Activated effector memory CD4-positive, alpha-beta T cell treated with Interleukin-2 at 50 U/mL for 16 hours (primary cell): ENCODE measurements around the gene TMEM200B.
A peak's percentile ranks its signal among the peaks of the same experiment; 100 is the strongest.
"Not testable (repeated sequence)": the region's sequence is repeated elsewhere in the genome, so short reads cannot be mapped to it uniquely, and the experiment has no call there.

ENCODE experiments used
- DNase-seq: peaks from one replicate; pipeline ENCODE4 v3.0.0-alpha.2; 2020

TMEM200B gene

DNA sequence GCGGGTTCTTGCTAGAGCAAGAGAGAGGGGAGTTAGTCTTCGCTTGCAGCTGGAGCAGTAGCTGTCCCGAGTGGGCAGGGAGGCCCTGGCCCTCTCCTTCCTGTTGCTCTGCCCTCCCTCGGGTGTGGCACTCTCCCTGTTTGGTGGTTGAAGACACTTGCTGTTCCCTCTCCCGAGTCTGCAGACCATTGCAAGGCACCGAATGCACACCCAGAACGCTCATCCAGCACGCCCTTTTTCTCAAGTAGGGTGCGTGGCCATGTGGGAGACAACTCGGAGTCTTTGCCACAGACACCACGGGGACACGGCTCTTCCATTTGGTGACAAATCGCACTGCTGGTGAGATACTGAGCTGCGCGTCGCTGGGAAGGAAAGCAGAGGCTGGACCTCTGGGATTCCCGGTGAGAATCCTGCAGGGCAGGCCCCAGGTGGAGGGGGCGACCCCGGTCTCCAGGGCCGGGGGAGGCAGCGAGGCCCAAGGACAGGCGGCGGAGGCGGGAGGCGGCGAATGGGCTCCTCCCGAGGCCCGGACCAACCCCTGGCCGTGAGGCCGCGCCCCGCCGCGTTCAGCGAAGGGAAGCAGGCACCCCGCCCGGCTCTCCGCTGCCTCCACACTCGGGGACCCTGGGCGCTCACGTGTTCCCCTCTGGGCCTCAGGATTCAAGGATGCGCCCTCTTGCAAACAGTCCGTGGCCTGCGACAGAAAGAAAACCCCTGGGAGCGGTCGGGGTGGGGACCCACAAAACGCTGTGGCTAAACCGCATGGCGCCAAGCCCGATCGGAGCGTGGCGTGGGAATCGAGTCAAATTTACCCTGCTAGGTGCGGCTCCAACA is 10.4 kb upstream of the TMEM200B start:
- no peak for DNase-seq

DNA sequence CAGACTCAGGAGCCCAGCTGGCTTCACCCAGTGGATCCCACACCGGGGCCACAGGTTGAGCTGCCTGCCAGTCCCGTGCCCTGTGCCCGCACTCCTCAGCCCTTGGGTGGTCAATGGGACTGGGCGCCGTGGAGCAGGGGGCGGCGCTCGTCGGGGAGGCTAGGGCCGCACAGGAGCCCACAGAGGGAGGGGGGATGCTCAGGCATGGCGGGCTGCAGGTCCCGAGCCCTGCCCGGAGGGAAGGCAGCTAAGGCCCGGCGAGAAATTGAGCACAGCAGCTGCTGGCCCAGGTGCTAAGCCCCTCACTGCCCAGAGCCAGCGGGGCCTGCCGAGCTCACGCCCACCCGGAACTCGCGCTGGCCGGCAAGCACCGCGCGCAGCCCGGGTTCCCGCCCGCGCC is 7.4 kb upstream of the TMEM200B start:
- DNase-seq = not testable (repeated sequence)

DNA sequence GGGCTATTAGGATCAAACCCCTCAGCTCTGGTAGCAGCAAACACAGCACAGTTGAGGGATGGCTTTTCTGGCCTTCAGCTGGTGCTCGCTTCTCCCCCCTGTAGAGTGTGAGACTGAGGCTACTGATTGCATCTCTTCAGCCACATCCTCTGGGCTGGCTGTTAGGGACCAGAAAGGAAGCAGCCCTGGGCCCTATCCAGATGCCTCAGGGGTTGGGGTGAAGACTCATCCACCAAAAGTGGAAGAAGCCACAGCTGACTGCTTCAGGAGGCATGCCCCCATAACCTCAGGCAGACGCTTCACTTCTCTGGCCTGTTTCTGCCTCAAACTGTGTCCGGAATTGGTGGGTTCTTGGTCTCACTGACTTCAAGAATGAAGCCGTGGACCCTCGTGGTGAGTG is 6.2 kb upstream of the TMEM200B start:
- no peak for DNase-seq

DNA sequence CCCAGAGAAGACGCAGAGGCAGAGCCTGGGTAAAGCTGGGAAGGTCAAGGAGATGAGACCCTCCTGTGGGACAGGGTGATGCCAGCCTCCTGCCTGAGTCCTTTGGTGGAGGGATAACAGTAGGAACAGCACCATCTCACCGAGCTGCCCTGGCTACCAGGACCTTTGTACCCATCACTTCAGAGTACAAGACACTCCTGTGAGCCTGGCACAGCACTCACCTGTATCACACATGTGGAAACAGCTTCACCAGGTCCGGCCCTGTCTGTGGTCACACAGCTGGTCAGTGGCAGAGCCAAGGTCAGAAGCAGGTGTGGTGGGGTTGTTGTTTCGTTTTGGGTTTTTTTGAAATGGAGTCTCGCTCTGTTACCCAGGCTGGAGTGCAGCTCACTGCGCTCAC is 5.0 kb upstream of the TMEM200B start:
- no peak for DNase-seq

DNA sequence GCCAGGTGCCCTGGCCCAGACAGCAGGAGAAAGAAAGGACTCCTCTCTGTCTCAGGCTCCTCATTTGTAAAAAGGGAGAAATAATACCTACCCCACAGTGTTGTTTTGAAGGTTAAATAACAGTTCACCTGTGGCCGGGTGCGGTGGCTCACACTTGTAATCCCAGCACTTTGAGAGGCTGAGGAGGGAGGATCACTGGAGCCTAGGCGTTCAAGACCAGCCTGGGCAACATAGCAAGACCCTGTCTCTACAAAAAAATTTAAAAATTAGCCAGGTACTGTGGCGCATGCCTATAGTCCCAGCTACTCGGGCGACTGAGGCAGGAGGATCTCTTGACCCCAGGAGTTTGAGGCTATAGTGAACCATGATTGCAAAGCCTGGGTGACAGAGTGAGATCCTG is 2.5 kb upstream of the TMEM200B start:
- no peak for DNase-seq

DNA sequence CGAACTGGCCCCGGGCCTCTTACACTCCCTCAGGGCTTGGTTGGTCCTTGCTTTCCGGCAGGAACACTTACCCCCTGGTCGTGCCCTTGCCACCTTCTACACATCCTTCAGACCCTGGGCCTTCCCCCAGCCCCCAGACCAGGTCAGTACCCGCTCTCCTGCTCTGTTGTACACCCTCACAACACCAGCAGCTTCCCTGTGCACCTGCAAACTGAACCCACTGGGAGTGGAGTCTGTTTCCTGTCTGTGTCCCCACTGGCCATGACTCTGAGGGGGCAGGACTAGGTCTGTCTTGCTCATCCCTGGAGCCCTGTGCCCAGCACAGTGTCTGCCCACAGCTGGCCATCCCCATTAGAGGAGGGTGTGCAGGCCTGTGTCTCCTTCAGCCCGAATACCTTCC is 2.1 kb upstream of the TMEM200B start:
- no peak for DNase-seq

DNA sequence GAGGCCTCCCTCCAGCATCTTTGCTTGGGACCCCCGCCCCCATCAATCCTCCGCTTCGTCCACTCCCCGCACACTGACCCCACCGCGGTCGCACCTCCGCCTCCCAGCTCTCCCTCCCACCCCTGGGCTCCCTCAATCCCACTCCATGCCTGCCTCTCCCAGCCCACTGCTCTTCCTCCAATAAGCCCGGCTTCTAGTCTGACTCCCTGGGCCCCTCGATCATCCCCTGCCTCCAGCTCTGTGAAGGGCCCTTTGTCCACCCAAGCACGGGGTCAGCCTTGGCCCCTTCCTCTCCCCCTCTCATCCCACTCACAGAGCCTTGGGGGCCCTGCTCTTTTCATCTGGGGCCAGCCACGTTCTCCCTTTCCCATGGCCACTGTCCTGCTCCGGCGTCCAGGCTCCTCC is 1.5 kb upstream of the TMEM200B start:
- DNase-seq = no peak

DNA sequence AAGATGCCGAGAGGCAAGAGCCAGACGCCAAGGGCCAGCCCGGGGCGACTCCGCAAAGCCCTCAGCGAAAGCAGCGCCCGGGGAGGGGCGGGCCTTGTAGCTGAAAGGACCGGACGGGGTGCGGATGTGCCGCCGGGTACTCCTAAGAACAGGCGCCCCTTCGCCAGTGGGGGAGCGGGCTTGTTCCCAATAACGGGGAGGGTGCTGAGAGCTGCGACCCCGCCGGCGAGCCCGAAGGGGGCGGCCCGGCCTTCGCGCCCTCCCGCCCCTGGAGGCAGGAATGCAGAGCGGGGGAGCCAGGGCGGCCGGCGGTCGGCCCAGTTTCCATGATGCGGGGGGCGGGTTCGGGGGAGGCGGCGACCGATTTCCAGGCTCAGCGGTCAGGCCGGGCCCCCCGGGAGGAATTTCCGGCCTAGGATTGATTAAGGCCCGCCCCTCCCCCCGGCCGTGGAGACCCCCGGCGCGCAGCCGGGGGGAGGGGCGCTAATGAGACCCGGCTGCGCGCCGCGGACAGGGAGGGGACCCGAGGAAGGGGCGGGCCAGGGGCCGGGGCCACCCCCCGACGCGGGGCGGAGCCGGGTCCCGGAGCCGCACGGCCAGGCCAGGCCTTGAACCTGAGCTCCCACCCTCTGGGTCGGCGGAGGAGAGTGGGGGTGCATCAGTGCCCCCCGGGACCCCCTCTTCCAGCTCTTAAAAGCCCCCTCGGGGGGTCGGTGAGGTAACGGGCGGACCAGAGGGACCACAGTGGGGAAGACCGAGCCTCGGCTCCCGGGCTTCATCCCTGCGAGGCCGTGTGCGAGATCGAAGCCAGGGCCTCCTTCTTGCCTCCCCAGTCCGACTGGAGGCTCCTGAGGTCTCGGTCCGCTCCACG is 898 bp upstream of the TMEM200B start:
- DNase-seq = peak; percentile 32

DNA sequence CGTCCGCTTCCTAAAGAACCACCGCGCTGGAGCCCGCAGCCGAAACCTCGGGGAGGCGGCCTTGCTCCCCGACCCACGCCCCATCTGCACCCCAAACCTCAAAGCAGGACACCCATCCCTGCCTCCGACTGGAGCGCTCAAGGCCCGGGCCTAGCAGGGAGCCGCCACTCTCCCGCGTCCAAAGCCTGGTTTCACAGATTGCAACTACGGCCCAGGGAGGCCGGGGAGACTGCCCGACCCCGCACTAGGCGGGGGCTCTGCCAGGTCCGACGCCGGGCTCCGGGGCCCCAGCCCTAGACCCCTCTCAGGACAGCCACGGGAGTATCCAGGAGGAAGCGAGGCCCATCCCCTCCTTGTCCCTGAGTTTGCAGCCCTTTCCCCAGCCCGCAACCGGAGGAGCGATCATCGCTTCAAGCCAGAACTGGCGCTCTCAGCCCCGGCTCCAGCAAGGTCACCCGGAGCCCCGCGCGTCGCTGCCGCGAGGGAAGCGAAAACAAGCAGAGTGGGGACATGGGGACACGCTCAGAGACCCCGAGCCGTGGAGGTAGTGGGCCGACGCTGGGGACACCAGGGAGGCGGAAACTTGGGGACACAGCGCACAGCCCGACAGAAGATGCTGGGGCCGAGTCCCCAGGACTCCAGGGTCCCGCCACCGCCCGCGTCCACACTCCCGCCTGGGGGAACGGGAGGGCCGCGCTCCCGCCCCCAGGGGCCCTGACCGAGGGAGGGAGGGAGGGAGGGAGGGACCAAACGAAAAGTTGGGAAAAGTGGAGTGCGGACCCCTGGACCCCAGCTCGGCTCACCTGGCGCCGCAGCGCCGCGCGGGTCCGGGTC is 433 bp downstream of the TMEM200B start:
- peak; percentile 15 for DNase-seq

DNA sequence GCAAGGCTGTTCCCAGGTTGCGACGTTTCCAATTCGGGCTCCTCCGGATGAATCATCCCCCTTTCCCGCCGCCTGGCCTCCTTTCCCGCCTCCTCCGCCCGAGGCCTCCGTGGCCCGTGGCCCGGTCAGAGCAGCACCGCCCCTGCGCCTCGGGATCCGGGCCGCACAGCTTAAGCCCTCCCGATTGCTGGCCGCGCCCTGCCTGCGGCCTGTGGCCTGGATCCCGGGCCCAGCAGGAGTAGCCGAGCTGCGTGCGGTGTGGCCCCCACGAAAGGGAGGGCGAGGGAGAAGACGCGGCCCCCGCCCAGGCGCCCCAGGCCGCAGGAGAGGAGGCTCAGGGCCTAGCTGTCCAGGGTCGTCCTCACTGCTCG is 1.0 kb downstream of the TMEM200B start:
- DNase-seq = no peak

DNA sequence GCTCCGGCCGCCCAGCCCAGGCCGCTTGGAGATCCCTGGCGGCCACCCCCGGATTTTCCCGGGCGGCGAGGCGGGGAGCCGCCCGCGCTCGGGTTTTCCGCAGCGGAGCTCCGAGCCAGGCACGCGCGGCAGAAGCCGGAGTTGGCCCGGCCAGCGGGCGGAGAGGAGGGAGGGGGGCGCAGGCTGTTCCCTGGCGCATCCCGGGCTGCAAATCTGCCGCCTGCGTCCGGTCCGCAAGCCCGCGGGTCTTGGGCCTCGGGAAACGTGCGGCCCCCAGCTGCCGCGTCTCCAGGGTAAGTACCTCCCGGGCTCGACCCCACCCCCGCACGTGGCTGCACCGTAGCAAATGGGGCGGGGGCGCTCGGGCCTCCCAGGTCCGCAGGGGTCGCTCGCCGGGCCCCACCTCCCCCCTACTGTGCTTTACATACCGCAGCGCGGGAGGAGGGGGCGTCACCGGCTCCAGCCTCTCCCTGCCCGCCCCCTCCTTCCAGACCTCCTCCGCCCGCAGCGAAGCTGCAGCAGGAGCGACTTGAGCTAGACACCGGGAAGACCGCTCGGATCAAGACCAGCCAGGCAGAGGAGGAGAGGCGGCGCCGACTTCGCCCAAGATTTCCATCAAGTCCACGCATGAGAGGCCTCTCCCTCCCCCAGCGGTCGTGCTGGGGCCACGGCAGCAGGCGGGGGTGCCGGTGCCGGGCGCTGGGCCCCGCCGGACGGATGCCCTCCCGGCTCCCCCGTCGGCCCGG is 1.6 kb downstream of the TMEM200B start:
- no peak for DNase-seq

DNA sequence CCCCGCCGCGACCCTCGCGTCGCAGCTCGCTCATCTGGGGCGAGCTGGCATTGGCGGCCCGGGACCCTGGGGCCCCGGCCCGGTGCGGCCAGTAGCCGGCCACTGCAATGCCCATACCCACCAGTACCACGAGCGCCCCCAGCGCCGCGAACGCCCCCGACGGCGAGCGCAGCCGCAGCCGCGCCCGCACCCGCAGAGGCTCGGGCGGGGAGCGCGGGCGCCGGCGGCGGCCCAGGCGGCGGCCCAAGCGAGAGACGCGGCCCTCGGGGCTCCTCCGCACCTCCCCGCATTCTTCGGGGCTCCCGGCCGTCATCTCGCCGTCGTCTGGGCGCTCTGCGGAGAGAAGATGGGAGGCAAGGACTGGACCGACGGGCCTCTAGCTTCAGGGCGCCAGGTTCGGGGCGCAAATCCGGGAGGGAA is 2.2 kb downstream of the TMEM200B start:
- DNase-seq = no peak

DNA sequence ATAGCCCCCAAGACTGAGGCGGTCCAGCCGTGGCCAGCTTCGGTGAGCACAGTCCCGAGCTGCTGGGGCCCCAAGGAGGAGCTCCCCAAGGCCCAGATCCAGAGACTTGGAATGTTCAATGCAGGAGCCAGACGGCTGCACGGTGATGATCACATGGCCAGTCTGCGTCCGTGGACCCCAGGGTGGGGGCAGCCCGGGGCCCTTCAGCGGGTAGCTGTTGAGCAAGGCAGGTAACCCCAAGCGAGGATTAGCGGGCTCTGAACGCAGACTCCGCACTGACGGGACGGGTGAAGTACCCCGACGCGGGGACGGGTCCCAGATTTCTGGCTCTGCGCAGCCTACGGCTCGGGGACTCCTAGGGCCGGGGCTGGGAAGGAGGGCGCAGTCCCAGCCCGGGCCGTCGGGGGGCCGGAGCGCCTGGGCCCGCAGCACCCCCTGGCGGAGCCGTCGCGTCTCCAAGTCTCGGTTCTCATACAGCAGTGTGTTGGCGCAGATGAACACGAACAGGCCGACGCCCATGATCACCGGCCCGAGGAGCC is 2.7 kb downstream of the TMEM200B start:
- peak; percentile 43 for DNase-seq

DNA sequence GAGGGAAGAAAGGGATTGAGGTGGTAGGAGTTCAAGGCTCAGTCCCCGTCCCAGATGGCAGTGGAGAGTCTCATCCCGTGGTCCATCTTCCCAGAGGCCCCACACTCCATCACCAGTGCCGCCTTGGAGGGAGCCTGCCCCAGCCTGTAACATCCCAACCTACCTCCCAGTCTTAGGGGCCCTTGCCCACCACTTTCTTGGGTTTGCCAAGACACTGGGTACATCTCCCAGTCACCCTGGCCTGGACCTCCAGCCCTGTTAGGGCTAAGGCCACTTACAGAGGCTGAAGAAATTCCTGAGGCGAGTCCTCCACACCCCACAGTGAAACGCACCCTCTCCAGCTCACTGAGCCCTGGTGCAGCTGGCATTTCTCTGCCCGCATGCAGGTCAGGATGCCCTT is 3.3 kb downstream of the TMEM200B start:
- DNase-seq = no peak

DNA sequence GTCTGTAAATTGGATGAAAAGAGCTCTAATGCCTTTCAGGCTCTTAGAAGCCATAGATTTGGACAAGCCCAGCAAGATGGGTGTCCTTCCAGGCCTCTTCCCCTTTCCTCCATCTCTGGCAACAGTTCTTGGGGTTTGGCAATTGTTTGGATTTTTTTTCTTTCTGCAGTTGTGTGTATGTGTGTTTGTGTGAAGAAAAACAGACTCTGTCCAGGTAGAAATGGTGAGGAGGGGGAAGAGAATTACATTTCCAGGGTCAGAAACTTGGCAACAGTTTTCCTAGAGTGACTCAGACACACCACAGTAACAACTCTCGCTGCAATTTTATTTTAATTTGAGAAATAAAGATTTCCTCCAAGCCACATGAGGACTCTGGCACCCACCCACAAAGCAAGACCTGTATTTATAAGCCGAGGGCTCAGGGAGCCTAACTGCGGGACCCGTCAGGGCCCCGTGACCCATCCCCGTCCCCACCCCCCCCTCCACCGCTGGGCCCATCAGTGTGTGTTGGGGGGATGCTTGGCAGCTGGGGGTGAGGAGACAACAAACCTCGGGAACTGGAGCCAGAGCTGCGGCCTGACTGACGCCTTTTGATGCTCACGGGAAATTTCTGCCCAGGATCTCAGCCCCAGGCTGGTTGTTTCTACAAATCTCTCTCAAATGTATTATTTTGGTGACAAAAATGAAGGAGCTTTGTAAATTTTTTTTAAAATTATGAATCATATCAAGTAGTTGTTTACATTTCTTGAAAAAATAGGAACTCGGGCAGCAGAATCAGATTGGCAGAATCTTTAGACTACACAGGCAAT is 4.4 kb downstream of the TMEM200B start:
- DNase-seq = no peak

DNA sequence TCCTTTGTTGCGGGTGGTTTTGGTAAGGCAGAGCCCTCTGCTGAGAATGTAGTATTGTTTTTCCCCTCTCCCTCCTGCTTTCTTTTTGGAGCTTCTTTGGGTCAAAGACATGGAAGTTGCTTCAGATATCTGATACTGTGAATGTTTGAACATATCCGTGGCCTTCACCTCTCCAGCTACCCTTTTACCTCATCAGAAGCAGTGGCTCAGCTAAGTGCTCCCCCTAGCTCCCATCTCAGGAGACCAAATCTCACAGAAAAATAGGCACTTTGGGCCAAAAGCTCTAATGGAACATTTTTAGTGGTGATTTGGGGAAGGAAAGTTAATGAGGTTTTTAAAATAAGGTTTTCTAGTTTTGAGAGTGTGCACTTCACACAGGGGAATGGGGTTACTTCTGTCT is 6.3 kb downstream of the TMEM200B start:
- no peak for DNase-seq

DNA sequence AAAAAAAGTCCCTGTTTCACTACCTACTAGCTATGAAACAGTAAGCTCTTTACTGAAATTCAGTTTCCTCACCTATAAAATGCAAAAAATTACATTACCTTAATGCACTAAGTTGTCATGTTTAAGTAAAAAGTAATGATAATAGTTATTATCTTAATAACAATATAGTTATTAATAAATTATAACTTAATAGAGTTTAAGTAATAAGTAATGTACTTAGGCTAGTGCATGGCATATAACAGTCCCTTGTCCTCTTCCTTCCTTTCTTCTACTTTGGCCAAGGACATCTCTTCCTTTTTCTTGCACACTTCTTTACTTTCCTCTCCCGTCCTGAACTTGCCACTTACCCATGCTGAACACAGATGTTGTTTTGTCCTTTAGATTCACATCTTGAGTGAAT is 9.0 kb downstream of the TMEM200B start:
- no peak for DNase-seq

DNA sequence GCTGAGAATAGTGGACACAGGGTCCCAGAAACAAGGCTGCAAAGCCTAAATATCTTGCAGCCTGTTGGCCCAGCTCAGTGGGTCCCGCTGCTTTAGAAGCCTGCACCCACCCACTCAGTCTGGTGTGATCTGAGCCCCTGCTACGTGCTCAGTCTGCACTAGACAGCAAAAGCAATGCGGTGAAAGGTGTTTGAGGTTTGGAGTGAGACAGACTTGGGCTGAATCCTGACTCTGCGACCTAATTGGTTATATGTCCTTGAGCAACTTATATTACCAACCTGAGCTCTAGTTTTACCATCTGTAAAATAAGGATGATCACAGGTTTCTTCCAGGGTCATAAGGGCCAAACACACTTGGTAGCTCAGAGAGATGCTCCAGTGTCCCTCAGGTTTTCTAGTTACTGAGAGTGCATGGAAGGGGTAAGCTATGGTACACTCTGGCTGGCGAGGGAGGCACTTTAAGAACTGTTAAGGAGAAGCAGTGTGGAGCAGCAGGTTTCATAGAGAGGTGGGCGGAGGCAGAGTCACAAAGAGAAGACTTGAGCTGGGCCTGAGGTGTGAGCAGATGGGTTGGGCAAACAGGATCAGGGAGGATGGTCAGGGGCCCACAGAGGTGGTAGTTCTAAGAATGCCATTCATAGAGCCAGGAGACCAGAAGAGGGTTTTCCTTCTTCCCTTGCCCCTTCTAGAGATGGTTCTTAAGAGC is 10.1 kb downstream of the TMEM200B start:
- DNase-seq = no peak

DNA sequence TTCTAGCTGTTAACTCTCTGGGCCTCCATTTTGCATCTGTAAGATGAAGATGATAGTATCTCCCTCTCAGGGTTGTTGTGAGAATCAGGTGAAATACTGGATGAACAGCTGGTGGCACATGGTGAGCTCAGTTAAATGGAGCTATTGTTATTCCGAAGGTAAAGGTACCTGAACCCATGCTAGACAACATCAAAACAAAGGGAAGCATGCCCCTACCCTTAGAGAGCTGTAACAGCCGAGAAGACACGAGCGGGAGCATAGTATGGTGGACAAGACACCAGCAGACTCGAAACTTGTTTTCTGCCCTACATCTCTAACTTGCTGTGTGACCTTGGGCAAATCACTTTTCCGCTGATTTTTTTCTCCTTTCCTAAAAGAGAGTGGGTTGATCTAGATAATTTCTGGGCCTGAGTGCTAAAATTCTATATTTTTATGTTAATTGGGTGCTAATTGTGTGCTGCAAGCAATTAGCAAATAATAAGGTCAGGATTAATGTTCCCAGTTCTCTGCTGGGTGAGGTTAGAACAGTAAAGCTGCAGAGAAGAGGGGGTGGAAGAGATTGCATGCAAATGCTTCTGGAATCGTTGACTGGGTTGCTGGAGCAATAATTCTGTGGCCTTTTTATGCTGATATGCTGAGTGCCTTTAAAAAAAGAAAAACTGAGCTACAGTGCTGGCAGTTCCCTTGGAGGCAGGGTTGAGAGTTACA is 10.8 kb downstream of the TMEM200B start:
- no peak for DNase-seq

DNA sequence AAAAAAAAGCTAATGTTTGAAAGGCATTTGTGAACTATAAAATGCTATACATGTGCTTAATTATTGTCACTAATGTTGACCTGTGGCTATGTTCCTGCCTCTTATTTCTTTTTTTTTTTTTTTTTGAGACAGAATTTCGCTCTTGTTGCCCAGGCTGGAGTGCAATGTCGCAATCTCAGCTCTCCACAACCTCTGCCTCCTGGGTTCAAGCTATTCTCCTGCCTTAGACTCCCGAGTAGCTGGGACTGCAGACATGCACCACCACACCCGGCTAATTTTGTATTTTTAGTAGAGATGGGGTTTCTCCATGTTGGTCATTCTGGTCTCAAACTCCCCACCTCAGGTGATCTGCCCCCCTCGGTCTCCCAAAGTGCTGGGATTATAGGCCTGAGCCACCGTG is 15.7 kb downstream of the TMEM200B start:
- not testable (repeated sequence) for DNase-seq
